Pancreas (tissue), 10 donors: ENCODE results near the gene COL20A1. TPM values are rescaled to one million over a fixed set of nuclear protein-coding genes. Genes with fewer than 3 reads are reported as not detected.

Source experiments
- ATAC-seq, 4 donors: fragments of 200-7000 bp; cut with Tn5 transposase; one replicate each; pipeline versions ENCODE4 v1.8.0 to v1.9.1; 2020; ENCODE audit warnings: mild to moderate bottlenecking in 4 of 4, moderate library complexity in 4 of 4
- DNase-seq, 6 donors: peaks; one replicate each; pipeline ENCODE4 v3.0.0-alpha.2; 2020
- FAIRE-seq: peaks from 2 replicates; lab custom pipeline; 2012; peaks lifted over from hg19 to GRCh38; lab: Jason Lieb, UNC
- H3K27ac ChIP-seq, 4 donors: fragments of 200-600 bp; sonication (generic); 1 replicate in 3 of 4; 2 replicates in 1 of 4; pipeline versions ENCODE4 v1.5.0 to v1.8.0; 2020
- H3K27me3 ChIP-seq, 4 donors: fragments of 200-600 bp; one replicate each; pipeline ENCODE4 v1.8.0; 2021
- H3K36me3 ChIP-seq, 3 donors: fragments of 200-600 bp; sonication (generic) in 1 of 3; one replicate each; pipeline versions ENCODE4 v1.5.0 to v1.8.0; 2020 to 2021
- H3K4me1 ChIP-seq, 3 donors: fragments of 200-600 bp; one replicate each; pipeline ENCODE4 v1.8.0; 2021
- H3K4me3 ChIP-seq, 4 donors: fragments of 200-600 bp; sonication (generic) in 2 of 4; one replicate each; pipeline versions ENCODE4 v1.5.0 to v1.8.0; 2020 to 2021
- H3K9me3 ChIP-seq, 4 donors: fragments of 200-600 bp; one replicate each; pipeline ENCODE4 v1.8.0; 2021
- CTCF ChIP-seq, 4 donors: fragments of 200-600 bp; sonication (generic) in 3 of 4; IDR thresholded peaks; one replicate each; pipeline versions ENCODE4 v1.5.0 to v1.8.0; 2021; ENCODE audit warnings: antibody characterized with exemption in 4 of 4
- whole genome bisulfite sequencing, 2 donors: extraction: QIAGEN DNeasy Blood & Tissue Kit; methylation state at CpG; one replicate each; pipeline ENCODE4 v1.1.7; 2013; 5-methylcytosine and 5-hydroxymethylcytosine counted together
- intact Hi-C, 3 donors: fragments of 100-400 bp; cut with DNase I; formaldehyde crosslinking; loops; one replicate each; pipeline versions ENCODE4 v1.11.1 to v1.14.2; 2022
- polyA plus RNA-seq, 2 donors: library from polyadenylated mRNA; stranded (reverse); fragments of 200-250 nt; gene quantifications; one replicate each; pipeline ENCODE4 v1.2.3, GENCODE V29; 2013
- total RNA-seq, 6 donors: library from RNA; stranded (reverse); fragmentation: NEBNext Ultra II Directional in 4 of 6; extraction: Animal tissue kit (Norgen Biotek cat#: 25700) in 4 of 6; gene quantifications; one replicate each; pipeline versions ENCODE4 v1.2.1 to v1.2.4, GENCODE V29; 2021 to 2023
- donor health status: healthy with polysubstance abuse.
- donor health status: DM: no; HTN: no; CAD: no; lungs with moderate emphysema.
- donor health status: DM: no; HTN: no; CAD: no.
- donor health status: control.
- donor health status: control.
- donor health status: Bipolar disorder and iron deficiency.
- donor health status: DM: yes; HTN: yes; CAD: no.
- donor health status: DM: no; HTN: no; CAD: no.
- donor health status: DM: no; HTN: no; CAD: no.
- donor health status: DM: yes; HTN: yes; CAD: no.

The COL20A1 gene
- total and polyA plus RNA-seq, 8 donors: 0.05 TPM; not detected in 7

GRCh38 chr20:63345328-63346100 is 52.5 kb downstream of the COL20A1 start:
- no peak for TF ChIP-seq CTCF (IDR thresholded peaks at IDR 0.05)
- Histone ChIP-seq H3K4me1 (no peaks in the 10 kb centered on the region), H3K4me3 (no peak overlapping the region), H3K27ac (no peak overlapping the region), H3K9me3 (no peaks in the 10 kb centered on the region), H3K27me3 (peaks cover 0 to 9% (median 0%) of the 10 kb centered on the region in 4 donors), H3K36me3 (no peaks in the 10 kb centered on the region)
- WGBS, 2 donors: 47 to 59% methylated on average over 26 to 27 of the region's 27 CpGs
- FAIRE-seq (no peak), DNase-seq (peak in 2 of 6 donors; percentile 51 to 76), ATAC-seq (no peak)
- intact Hi-C loops: no loop called here

GRCh38 chr20:63346131-63347080 is 53.4 kb downstream of the COL20A1 start:
- intact Hi-C loops: no loop called here
- Histone ChIP-seq H3K27me3 (peaks cover 0 to 9% (median 0%) of the 10 kb centered on the region in 4 donors), H3K9me3 (no peaks in the 10 kb centered on the region), H3K4me3 (no peak overlapping the region), H3K36me3 (no peaks in the 10 kb centered on the region), H3K4me1 (no peaks in the 10 kb centered on the region), H3K27ac (no peak overlapping the region)
- WGBS, 2 donors: 53 to 61% methylated on average over 47 to 50 of the region's 50 CpGs
- FAIRE-seq: no peak
- peak in 1 of 4 donors; percentile 18 for ATAC-seq
- no peak for TF ChIP-seq CTCF (IDR thresholded peaks at IDR 0.05)
- DNase-seq: peak in 2 of 6 donors; percentile 9 to 49

GRCh38 chr20:63347081-63347741 is 54.2 kb downstream of the COL20A1 start:
- ATAC-seq (no peak), FAIRE-seq (no peak), DNase-seq (peak in 2 of 6 donors; percentile 15 to 53)
- 62 to 68% methylated on average over 28 to 33 of the region's 33 CpGs for WGBS, 2 donors
- Histone ChIP-seq H3K9me3 (no peaks in the 10 kb centered on the region), H3K36me3 (no peaks in the 10 kb centered on the region), H3K27ac (no peak overlapping the region), H3K27me3 (peaks cover 0 to 9% (median 0%) of the 10 kb centered on the region in 4 donors), H3K4me3 (no peak overlapping the region), H3K4me1 (no peaks in the 10 kb centered on the region)
- intact Hi-C loops: no loop called here
- no peak for TF ChIP-seq CTCF (IDR thresholded peaks at IDR 0.05)

- Histone ChIP-seq H3K36me3 (no peaks in the 10 kb centered on the region), H3K27me3 (peaks cover 0 to 9% (median 0%) of the 10 kb centered on the region in 4 donors), H3K27ac (no peak overlapping the region), H3K4me3 (no peak overlapping the region), H3K4me1 (no peaks in the 10 kb centered on the region), H3K9me3 (no peaks in the 10 kb centered on the region)
- DNase-seq (peak in 2 of 6 donors; percentile 21 to 62), FAIRE-seq (no peak), ATAC-seq (no peak)
- TF ChIP-seq CTCF (IDR thresholded peaks at IDR 0.05): no peak
- intact Hi-C loops: no loop called here
- WGBS, 2 donors: 57 to 68% methylated on average over 46 of the region's 46 CpGs
Measured at GRCh38 chr20:63347950-63348827, 55.2 kb downstream of the COL20A1 start.
